ENCODE measurements around the gene DGCR2. TPM values are rescaled to one million over a fixed set of nuclear protein-coding genes. Genes with fewer than 3 reads are reported as not detected.

Gene DGCR2
- total RNA-seq, 1 donor: 43.4 TPM

DNA sequence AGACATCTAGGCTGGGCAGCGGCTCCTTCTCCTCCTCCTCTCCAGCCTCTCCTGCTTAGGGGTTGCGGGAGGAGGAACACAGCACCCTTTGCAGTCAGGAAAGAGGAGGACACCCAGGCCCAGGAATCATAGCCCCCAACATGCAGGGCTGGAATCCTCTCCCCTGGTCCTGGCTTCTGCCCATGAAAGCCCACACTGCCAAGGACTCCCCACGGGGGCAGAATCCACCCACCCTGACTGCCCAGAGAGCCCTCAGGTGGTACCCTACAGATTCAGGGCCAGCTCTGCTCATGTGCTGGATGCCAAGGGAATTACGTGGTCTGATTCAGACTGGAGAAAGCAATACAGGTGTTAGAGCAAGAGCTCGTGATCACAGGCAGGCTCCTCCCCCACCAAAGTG is 17.8 kb upstream of the DGCR2 start:
- peaks cover 23% of the 10 kb centered on the region for H3K79me2 ChIP-seq (ENCODE audit: insufficient read depth, low read length)
- H4K20me1 ChIP-seq (ENCODE audit: insufficient read depth, low read length): peaks cover 6% of the 10 kb centered on the region
- peaks cover 5% of the 10 kb centered on the region for H3K4me1 ChIP-seq (ENCODE audit: insufficient read depth, low read length)
- no peak overlapping the region for H3K27ac ChIP-seq (ENCODE audit: low read depth, low read length)
- H3K9me3 ChIP-seq (ENCODE audit: low read depth, low read length): no peaks in the 10 kb centered on the region
- H3K4me2 ChIP-seq (ENCODE audit: insufficient read depth, low read length): no peak overlapping the region
- no peak for DNase-seq (ENCODE audit: insufficient read length, low spot score, missing footprints)
- H3K36me3 ChIP-seq (ENCODE audit: insufficient read depth, low read length): peaks cover 63% of the 10 kb centered on the region
- no peak for TF ChIP-seq CTCF (IDR thresholded peaks at IDR 0.05; ENCODE audit: extremely low read depth, low read depth, low read length)
- H2AFZ ChIP-seq (ENCODE audit: low read length): no peak overlapping the region
- no peaks in the 10 kb centered on the region for H3K27me3 ChIP-seq (ENCODE audit: insufficient read depth, low read length)
- H3K4me3 ChIP-seq (ENCODE audit: insufficient read depth, low read length): no peak overlapping the region

GRCh38 chr22:19139001-19139356 is 16.8 kb upstream of the DGCR2 start:
- DNase-seq (ENCODE audit: insufficient read length, low spot score, missing footprints): peak; percentile 83
- Histone ChIP-seq H3K4me1 (ENCODE audit: insufficient read depth, low read length) (peaks cover 5% of the 10 kb centered on the region), H3K36me3 (ENCODE audit: insufficient read depth, low read length) (peaks cover 70% of the 10 kb centered on the region), H3K27me3 (ENCODE audit: insufficient read depth, low read length) (no peaks in the 10 kb centered on the region), H2AFZ (ENCODE audit: low read length) (no peak overlapping the region), H3K4me3 (ENCODE audit: insufficient read depth, low read length) (no peak overlapping the region), H3K4me2 (ENCODE audit: insufficient read depth, low read length) (no peak overlapping the region), H3K79me2 (ENCODE audit: insufficient read depth, low read length) (peaks cover 18% of the 10 kb centered on the region), H3K9me3 (ENCODE audit: low read depth, low read length) (no peaks in the 10 kb centered on the region), H3K27ac (ENCODE audit: low read depth, low read length) (no peak overlapping the region), H4K20me1 (ENCODE audit: insufficient read depth, low read length) (peaks cover 6% of the 10 kb centered on the region)
- no peak for TF ChIP-seq CTCF (IDR thresholded peaks at IDR 0.05; ENCODE audit: extremely low read depth, low read depth, low read length)

GRCh38 chr22:19138217-19139000 is 16.2 kb upstream of the DGCR2 start:
- no peak overlapping the region for H3K27ac ChIP-seq (ENCODE audit: low read depth, low read length)
- H3K4me1 ChIP-seq (ENCODE audit: insufficient read depth, low read length): no peaks in the 10 kb centered on the region
- H3K4me2 ChIP-seq (ENCODE audit: insufficient read depth, low read length): no peak overlapping the region
- H4K20me1 ChIP-seq (ENCODE audit: insufficient read depth, low read length): peaks cover 2% of the 10 kb centered on the region
- H3K9me3 ChIP-seq (ENCODE audit: low read depth, low read length): no peaks in the 10 kb centered on the region
- no peaks in the 10 kb centered on the region for H3K27me3 ChIP-seq (ENCODE audit: insufficient read depth, low read length)
- H3K79me2 ChIP-seq (ENCODE audit: insufficient read depth, low read length): peaks cover 12% of the 10 kb centered on the region
- no peak for TF ChIP-seq CTCF (IDR thresholded peaks at IDR 0.05; ENCODE audit: extremely low read depth, low read depth, low read length)
- no peak overlapping the region for H2AFZ ChIP-seq (ENCODE audit: low read length)
- peaks cover 71% of the 10 kb centered on the region for H3K36me3 ChIP-seq (ENCODE audit: insufficient read depth, low read length)
- DNase-seq (ENCODE audit: insufficient read length, low spot score, missing footprints): peak; percentile 58
- H3K4me3 ChIP-seq (ENCODE audit: insufficient read depth, low read length): no peak overlapping the region

- peaks cover under 1% of the 10 kb centered on the region for H4K20me1 ChIP-seq (ENCODE audit: insufficient read depth, low read length)
- no peak overlapping the region for H3K4me3 ChIP-seq (ENCODE audit: insufficient read depth, low read length)
- H3K9me3 ChIP-seq (ENCODE audit: low read depth, low read length): no peaks in the 10 kb centered on the region
- H2AFZ ChIP-seq (ENCODE audit: low read length): no peak overlapping the region
- peaks cover 6% of the 10 kb centered on the region for H3K79me2 ChIP-seq (ENCODE audit: insufficient read depth, low read length)
- H3K27ac ChIP-seq (ENCODE audit: low read depth, low read length): no peak overlapping the region
- TF ChIP-seq CTCF (IDR thresholded peaks at IDR 0.05; ENCODE audit: extremely low read depth, low read depth, low read length): no peak
- peak; percentile 70 for DNase-seq (ENCODE audit: insufficient read length, low spot score, missing footprints)
- peaks cover 78% of the 10 kb centered on the region for H3K36me3 ChIP-seq (ENCODE audit: insufficient read depth, low read length)
- H3K4me1 ChIP-seq (ENCODE audit: insufficient read depth, low read length): no peaks in the 10 kb centered on the region
- H3K4me2 ChIP-seq (ENCODE audit: insufficient read depth, low read length): no peak overlapping the region
- H3K27me3 ChIP-seq (ENCODE audit: insufficient read depth, low read length): no peaks in the 10 kb centered on the region
Observed at GRCh38 chr22:19137384-19138216, 15.4 kb upstream of the DGCR2 start.
